HG03066 (cell line): ENCODE results near the gene POGLUT3.
A peak's percentile ranks its signal among the peaks of the same experiment; 100 is the strongest.

ENCODE experiments used
- ATAC-seq: cut with Tn5 transposase; IDR thresholded peaks from one replicate; pipeline ENCODE4 v1.9.1; 2021; ENCODE audit warnings: low read depth; ENCODE audit not compliant: unreplicated experiment

The POGLUT3 gene

GRCh38 chr11:108498046-108498815, at the start of gene POGLUT3:
POGLUT3 (minus strand) TSS chr11:108498384; CDS start chr11:108498366, 18 bp downstream.
- peak; percentile 54 for ATAC-seq

GRCh38 chr11:108545909-108546501, 47.8 kb upstream of the POGLUT3 start:
- no peak for ATAC-seq

GRCh38 chr11:108543316-108543964, 45.3 kb upstream of the POGLUT3 start:
- no peak for ATAC-seq

- ATAC-seq: no peak
These were observed 43.3 kb upstream of the POGLUT3 start for GRCh38 chr11:108541531-108541930.

GRCh38 chr11:108538502-108538901, 40.3 kb upstream of the POGLUT3 start:
- no peak for ATAC-seq

- peak; percentile 67 for ATAC-seq
These were observed 39.8 kb upstream of the POGLUT3 start for GRCh38 chr11:108538022-108538424.

- no peak for ATAC-seq
These were observed 38.6 kb upstream of the POGLUT3 start for GRCh38 chr11:108536783-108537182.

GRCh38 chr11:108535384-108535955, 37.3 kb upstream of the POGLUT3 start:
- ATAC-seq: no peak

GRCh38 chr11:108534274-108534882, 36.2 kb upstream of the POGLUT3 start:
- ATAC-seq: no peak

- ATAC-seq: no peak
These were observed 32.2 kb upstream of the POGLUT3 start for GRCh38 chr11:108530426-108530825.

- ATAC-seq: no peak
These were observed 29.2 kb upstream of the POGLUT3 start for GRCh38 chr11:108527382-108527781.

GRCh38 chr11:108525161-108525560, 27.0 kb upstream of the POGLUT3 start:
- no peak for ATAC-seq

- ATAC-seq: no peak
These were observed 26.2 kb upstream of the POGLUT3 start for GRCh38 chr11:108524422-108524821.

- ATAC-seq: no peak
These were observed 24.1 kb upstream of the POGLUT3 start for GRCh38 chr11:108522318-108522717.

- no peak for ATAC-seq
These were observed 20.4 kb upstream of the POGLUT3 start for GRCh38 chr11:108518581-108518980.

- ATAC-seq: no peak
These were observed 17.9 kb upstream of the POGLUT3 start for GRCh38 chr11:108516125-108516524.

GRCh38 chr11:108512708-108513107, 14.5 kb upstream of the POGLUT3 start:
- no peak for ATAC-seq

- no peak for ATAC-seq
These were observed 13.8 kb upstream of the POGLUT3 start for GRCh38 chr11:108511851-108512474.

GRCh38 chr11:108508653-108509593, 10.7 kb upstream of the POGLUT3 start:
- ATAC-seq: no peak
